K562 (cell line): Measurements from ENCODE around the gene COX20. TPM values are rescaled to one million over a fixed set of nuclear protein-coding genes. Genes with fewer than 3 reads are reported as not detected.

ENCODE experiments used
- ATAC-seq: fragments of 200-7000 bp; cut with Tn5 transposase; 3 replicates; pipeline ENCODE4 v1.9.1; 2020; ENCODE audit warnings: moderate library complexity
- BruUV-seq: library from RNA; stranded (reverse); fragments of 400-500 nt; replicated peaks from 2 replicates; lab custom pipeline; 2021; lab: Mats Ljungman, UMichigan
- CTCF ChIA-PET: fragments of 300-600 bp; formaldehyde crosslinking; extraction: SDS; loops from one replicate; lab custom pipeline; 2021; ENCODE audit warnings: low intra/inter-chr PET ratio; lab: Yijun Ruan, JAX
- POLR2A ChIA-PET: fragments of 300-600, 350-650 bp; sonication (Branson Sonifier 250); formaldehyde crosslinking; extraction: SDS; loops from one replicate; lab custom pipeline; 2021; ENCODE audit warnings: antibody characterized with exemption, inconsistent platforms; lab: Yijun Ruan, JAX
- DNase-seq, 4 experiments: peaks; one replicate each; pipeline versions ENCODE4 v3.0.0 to v3.0.0-alpha.2; 2011 to 2018; ENCODE audit warnings: low spot score in 3 of 4, mixed read lengths in 3 of 4; ENCODE audit errors: extremely low read depth in 1 of 4
- FAIRE-seq: peaks from 2 replicates; lab custom pipeline; 2011; peaks lifted over from hg19 to GRCh38; lab: Jason Lieb, UNC
- H2AFZ ChIP-seq: 2 replicates; pipeline ENCODE4 v1.6.0; 2011; ENCODE audit warnings: low read depth, low read length, control low read depth, inconsistent platforms
- H3K27ac ChIP-seq: fragments of 200-600 bp; 3 replicates; pipeline ENCODE4 v1.8.0; 2011; ENCODE audit warnings: low read depth, mild to moderate bottlenecking, control low read depth, inconsistent platforms, low read length, moderate library complexity, mixed read lengths; ENCODE audit errors: extremely low read depth
- H3K27me3 ChIP-seq, 2 experiments: fragments of 300-600 bp in 1 of 2; 2 replicates in 1 of 2; 3 replicates in 1 of 2; pipeline versions ENCODE4 v1.6.0 to v1.8.0; 2011; ENCODE audit warnings: inconsistent platforms in 2 of 2, low read length in 2 of 2, mild to moderate bottlenecking in 1 of 2, mixed read lengths in 1 of 2, moderate library complexity in 1 of 2; ENCODE audit not compliant: control insufficient read depth in 2 of 2, insufficient read depth in 2 of 2
- H3K36me3 ChIP-seq: fragments of 300-600 bp; 3 replicates; pipeline ENCODE4 v1.8.0; 2011; ENCODE audit warnings: mild to moderate bottlenecking, low read length, inconsistent platforms; ENCODE audit not compliant: control insufficient read depth, insufficient read depth
- H3K4me1 ChIP-seq, 2 experiments: fragments of 200-600 bp in 1 of 2; replicated peaks in 1 of 2; 2 replicates in 1 of 2; 3 replicates in 1 of 2; pipeline versions ENCODE4 v1.5.1 to v1.8.0; 2011; ENCODE audit warnings: inconsistent platforms in 2 of 2, low read length in 2 of 2, mild to moderate bottlenecking in 1 of 2, mixed read lengths in 1 of 2, moderate library complexity in 1 of 2; ENCODE audit not compliant: control insufficient read depth in 2 of 2, insufficient read depth in 2 of 2
- H3K4me2 ChIP-seq: 2 replicates; pipeline ENCODE4 v1.6.1; 2011; ENCODE audit warnings: low read length, control low read depth, inconsistent platforms, mixed read lengths; ENCODE audit not compliant: insufficient read depth
- H3K4me3 ChIP-seq: fragments of 200-600 bp; sonication (generic), shearing (Covaris generic); 2 replicates; pipeline ENCODE4 v1.5.1; 2016; ENCODE audit warnings: control low read depth, inconsistent platforms
- H3K79me2 ChIP-seq: fragments of 200-600 bp; 3 replicates; pipeline ENCODE4 v1.8.0; 2011; ENCODE audit warnings: low read length, inconsistent platforms; ENCODE audit not compliant: control insufficient read depth, insufficient read depth
- H3K9ac ChIP-seq, 2 experiments: 2 replicates each; pipeline versions ENCODE4 v1.6.0 to v1.6.1; 2011; ENCODE audit warnings: low read depth in 2 of 2, low read length in 2 of 2, control low read depth in 1 of 2, inconsistent platforms in 1 of 2, mild to moderate bottlenecking in 1 of 2, mixed read lengths in 1 of 2; ENCODE audit not compliant: insufficient read depth in 1 of 2
- H3K9me1 ChIP-seq: one replicate; pipeline ENCODE4 v1.6.0; 2011; ENCODE audit warnings: inconsistent platforms, mild to moderate bottlenecking, low read length, moderate library complexity; ENCODE audit not compliant: control insufficient read depth, insufficient read depth
- H3K9me3 ChIP-seq: replicated peaks from 2 replicates; pipeline ENCODE4 v1.5.1; 2011; ENCODE audit warnings: low read depth, low read length, inconsistent platforms; ENCODE audit not compliant: control insufficient read depth, insufficient read depth
- H4K20me1 ChIP-seq: replicated peaks from 2 replicates; pipeline ENCODE4 v1.6.1; 2011; ENCODE audit warnings: low read length, inconsistent platforms, mixed read lengths; ENCODE audit not compliant: control insufficient read depth, insufficient read depth
- CBX5 ChIP-seq: IDR thresholded peaks from 2 replicates; pipeline ENCODE4 v1.6.1; 2014; ENCODE audit warnings: low read depth, borderline replicate concordance
- HDGF ChIP-seq: fragments of 450-650 bp; IDR thresholded peaks from 2 replicates; pipeline ENCODE4 v1.6.1; 2016
- MTF1 ChIP-seq: fragments of 250-450 bp; sonication (Bioruptor Pico); IDR thresholded peaks from 2 replicates; pipeline ENCODE4 v1.9.0; 2021; ENCODE audit warnings: moderate library complexity, mild to moderate bottlenecking, inconsistent platforms, borderline replicate concordance
- PHB2 ChIP-seq: fragments of 450-650 bp; IDR thresholded peaks from 2 replicates; pipeline ENCODE4 v1.6.1; 2017; ENCODE audit warnings: low read depth
- SRSF1 ChIP-seq: fragments of 200-400 bp; formaldehyde crosslinking; IDR thresholded peaks from 2 replicates; pipeline ENCODE4 v1.6.1; 2017; ENCODE audit warnings: mild to moderate bottlenecking, low read depth, low read length, moderate library complexity
- TAF15 ChIP-seq: fragments of 200-400 bp; formaldehyde crosslinking; IDR thresholded peaks from 2 replicates; pipeline ENCODE4 v1.6.1; 2017; ENCODE audit warnings: mild to moderate bottlenecking, low read depth, low read length, moderate library complexity
- THRB ChIP-seq: fragments of 450-650 bp; formaldehyde crosslinking; conservative IDR thresholded peaks from 2 replicates; pipeline ENCODE4 v1.4.0; 2022; ENCODE audit warnings: mild to moderate bottlenecking, missing genetic modification characterization
- ZBTB7A ChIP-seq: IDR thresholded peaks from 2 replicates; pipeline ENCODE4 v1.6.1; 2011; ENCODE audit warnings: low read depth, mild to moderate bottlenecking, low read length, moderate library complexity, borderline replicate concordance; ENCODE audit not compliant: control insufficient read depth
- ZNF444 ChIP-seq: fragments of 250-450 bp; sonication (Bioruptor Pico); IDR thresholded peaks from 2 replicates; pipeline ENCODE4 v1.4.0; 2020; ENCODE audit warnings: mild to moderate bottlenecking, moderate library complexity
- ZNF766 ChIP-seq: fragments of 200-800 bp; sonication (Bioruptor generic); conservative IDR thresholded peaks from 2 replicates; pipeline ENCODE4 v1.6.1; 2016; ENCODE audit warnings: missing genetic modification characterization, missing compliant biosample characterization
- WGBS: fragments of 100-300 bp; shearing (Covaris generic); methylation state at CpG from one replicate; pipeline ENCODE4 v1.1.6; 2016; ENCODE audit warnings: low coverage, mixed read lengths; ENCODE audit not compliant: insufficient coverage; ENCODE audit errors: missing lambda C conversion rate; 5-methylcytosine and 5-hydroxymethylcytosine counted together
- in situ Hi-C: fragments of 300-500 bp; cut with MboI; formaldehyde crosslinking; loops from 4 replicates; pipeline ENCODE4 v1.15.0; 2018; ENCODE audit warnings: inconsistent platforms, mixed read lengths
- intact Hi-C: fragments of 100-400 bp; cut with micrococcal nuclease; formaldehyde crosslinking; loops from 2 replicates; pipeline ENCODE4 v1.14.2; 2022
- polyA plus RNA-seq, 8 experiments: library from polyadenylated mRNA; depleted of rRNA in 4 of 8; stranded (reverse) in 5 of 8; unstranded in 3 of 8; fragments of >200 nt; fragmentation: Nextera tagmentation in 2 of 8; fragmentation: Illumina TruSeq in 1 of 8; extraction: Ambion mirVana in 2 of 8; extraction: Trizol in 1 of 8; gene quantifications; 2 replicates each; pipeline versions ENCODE4 v1.2.1 to v1.2.3, GENCODE V29; 2011 to 2014; ENCODE audit warnings: inconsistent platforms in 1 of 8, missing spikeins in 1 of 8
- total RNA-seq, 7 experiments: library from RNA; depleted of rRNA in 6 of 7; stranded (reverse); fragments of >200 nt in 6 of 7; fragmentation: Illumina TruSeq in 2 of 7; extraction: Trizol in 2 of 7; gene quantifications; 2 replicates each; pipeline versions ENCODE4 v1.2.1 to v1.2.3, GENCODE V29; 2011 to 2021; ENCODE audit warnings: low replicate concordance in 1 of 7
- TF ChIP-seq, protein P1 (sequence below): fragments of 450-650 bp; IDR thresholded peaks from 2 replicates; pipeline ENCODE4 v1.7.0; 2016; ENCODE audit warnings: borderline replicate concordance
- TF ChIP-seq, protein P2 (sequence below): IDR thresholded peaks from 3 replicates; pipeline ENCODE4 v1.6.1; 2011; ENCODE audit warnings: borderline replicate concordance, mild to moderate bottlenecking; ENCODE audit not compliant: insufficient read length, insufficient read depth
- TF ChIP-seq, protein P3 (sequence below): conservative IDR thresholded peaks from 2 replicates; pipeline ENCODE4 v1.6.1; 2011; ENCODE audit warnings: low read depth, mild to moderate bottlenecking, low read length; ENCODE audit not compliant: control insufficient read depth
- TF ChIP-seq, protein P4 (sequence below): fragments of 450-650 bp; conservative IDR thresholded peaks from 2 replicates; pipeline ENCODE4 v1.6.1; 2016; ENCODE audit warnings: missing genetic modification characterization, low read depth, mild to moderate bottlenecking, control low read depth, missing compliant biosample characterization

COX20 gene
- total and polyA plus RNA-seq, 9 of the 15 experiments (the other 6 are each of a cell fraction or from before 2014, with no cell fraction given), result 41.5 to 192 (median 84.3) TPM

- no peaks in the 10 kb centered on the region for H4K20me1 ChIP-seq
- no peaks in the 10 kb centered on the region for H3K9me3 ChIP-seq
- H3K9ac ChIP-seq, result no peak overlapping the region
- intact Hi-C loops, result loop anchor here (1.0 to 2.0 kb wide), 3 partner anchors 36 to 241 kb away; no protein-coding TSS in a partner anchor
- H3K4me3 ChIP-seq, result no peak overlapping the region
- FAIRE-seq (no peak), ATAC-seq (no peak), DNase-seq (no peak)
- H3K4me2 ChIP-seq, result no peak overlapping the region
- TF ChIP-seq CBX5 (no peak), TAF15 (no peak), THRB (no peak), ZNF766 (no peak), SRSF1 (no peak), ZBTB7A (no peak), ZNF444 (CRISPR knock-in tag) (no peak), PHB2 (no peak), MTF1 (CRISPR knock-in tag) (no peak), HDGF (no peak)
- TF ChIP-seq, protein P1, sequence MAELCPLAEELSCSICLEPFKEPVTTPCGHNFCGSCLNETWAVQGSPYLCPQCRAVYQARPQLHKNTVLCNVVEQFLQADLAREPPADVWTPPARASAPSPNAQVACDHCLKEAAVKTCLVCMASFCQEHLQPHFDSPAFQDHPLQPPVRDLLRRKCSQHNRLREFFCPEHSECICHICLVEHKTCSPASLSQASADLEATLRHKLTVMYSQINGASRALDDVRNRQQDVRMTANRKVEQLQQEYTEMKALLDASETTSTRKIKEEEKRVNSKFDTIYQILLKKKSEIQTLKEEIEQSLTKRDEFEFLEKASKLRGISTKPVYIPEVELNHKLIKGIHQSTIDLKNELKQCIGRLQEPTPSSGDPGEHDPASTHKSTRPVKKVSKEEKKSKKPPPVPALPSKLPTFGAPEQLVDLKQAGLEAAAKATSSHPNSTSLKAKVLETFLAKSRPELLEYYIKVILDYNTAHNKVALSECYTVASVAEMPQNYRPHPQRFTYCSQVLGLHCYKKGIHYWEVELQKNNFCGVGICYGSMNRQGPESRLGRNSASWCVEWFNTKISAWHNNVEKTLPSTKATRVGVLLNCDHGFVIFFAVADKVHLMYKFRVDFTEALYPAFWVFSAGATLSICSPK, result no peak
- TF ChIP-seq, protein P2, sequence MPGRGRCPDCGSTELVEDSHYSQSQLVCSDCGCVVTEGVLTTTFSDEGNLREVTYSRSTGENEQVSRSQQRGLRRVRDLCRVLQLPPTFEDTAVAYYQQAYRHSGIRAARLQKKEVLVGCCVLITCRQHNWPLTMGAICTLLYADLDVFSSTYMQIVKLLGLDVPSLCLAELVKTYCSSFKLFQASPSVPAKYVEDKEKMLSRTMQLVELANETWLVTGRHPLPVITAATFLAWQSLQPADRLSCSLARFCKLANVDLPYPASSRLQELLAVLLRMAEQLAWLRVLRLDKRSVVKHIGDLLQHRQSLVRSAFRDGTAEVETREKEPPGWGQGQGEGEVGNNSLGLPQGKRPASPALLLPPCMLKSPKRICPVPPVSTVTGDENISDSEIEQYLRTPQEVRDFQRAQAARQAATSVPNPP, result no peak
- TF ChIP-seq, protein P3, sequence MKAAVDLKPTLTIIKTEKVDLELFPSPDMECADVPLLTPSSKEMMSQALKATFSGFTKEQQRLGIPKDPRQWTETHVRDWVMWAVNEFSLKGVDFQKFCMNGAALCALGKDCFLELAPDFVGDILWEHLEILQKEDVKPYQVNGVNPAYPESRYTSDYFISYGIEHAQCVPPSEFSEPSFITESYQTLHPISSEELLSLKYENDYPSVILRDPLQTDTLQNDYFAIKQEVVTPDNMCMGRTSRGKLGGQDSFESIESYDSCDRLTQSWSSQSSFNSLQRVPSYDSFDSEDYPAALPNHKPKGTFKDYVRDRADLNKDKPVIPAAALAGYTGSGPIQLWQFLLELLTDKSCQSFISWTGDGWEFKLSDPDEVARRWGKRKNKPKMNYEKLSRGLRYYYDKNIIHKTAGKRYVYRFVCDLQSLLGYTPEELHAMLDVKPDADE, result no peak
- TF ChIP-seq, protein P4, sequence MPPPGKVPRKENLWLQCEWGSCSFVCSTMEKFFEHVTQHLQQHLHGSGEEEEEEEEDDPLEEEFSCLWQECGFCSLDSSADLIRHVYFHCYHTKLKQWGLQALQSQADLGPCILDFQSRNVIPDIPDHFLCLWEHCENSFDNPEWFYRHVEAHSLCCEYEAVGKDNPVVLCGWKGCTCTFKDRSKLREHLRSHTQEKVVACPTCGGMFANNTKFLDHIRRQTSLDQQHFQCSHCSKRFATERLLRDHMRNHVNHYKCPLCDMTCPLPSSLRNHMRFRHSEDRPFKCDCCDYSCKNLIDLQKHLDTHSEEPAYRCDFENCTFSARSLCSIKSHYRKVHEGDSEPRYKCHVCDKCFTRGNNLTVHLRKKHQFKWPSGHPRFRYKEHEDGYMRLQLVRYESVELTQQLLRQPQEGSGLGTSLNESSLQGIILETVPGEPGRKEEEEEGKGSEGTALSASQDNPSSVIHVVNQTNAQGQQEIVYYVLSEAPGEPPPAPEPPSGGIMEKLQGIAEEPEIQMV (tag), result no peak
- ChIA-PET POLR2A (interaction anchor here (0.6 to 1.0 kb wide), 2 partner anchors 14 to 405 kb away, joined by 3 to 4 read pairs; no protein-coding TSS in a partner anchor), CTCF (interaction anchor here (0.7 to 1.2 kb wide), 5 partner anchors 197 to 574 kb away, joined by 3 to 10 read pairs (median 4); no protein-coding TSS in a partner anchor)
- peaks cover 33 to 66% of the 10 kb centered on the region in 2 experiments for H3K27me3 ChIP-seq
- H3K9me1 ChIP-seq, result no peaks in the 10 kb centered on the region
- in situ Hi-C loops, result no loop called here
- H3K27ac ChIP-seq, result no peak overlapping the region
- no peaks in the 10 kb centered on the region for H3K36me3 ChIP-seq
- H3K79me2 ChIP-seq, result no peaks in the 10 kb centered on the region
- BruUV-seq, result no TSS peak
- H3K4me1 ChIP-seq, result no peaks in the 10 kb centered on the region; a peak in 2 of 5 replicates
- 5% methylated on average over 9 of the region's 9 CpGs for WGBS
- no peak overlapping the region for H2AFZ ChIP-seq
Observed at GRCh38 chr1:244800821-244801220, 34.6 kb upstream of the COX20 start.
